Dermis blood vessel endothelial cell (primary cell): ENCODE data around the gene CDH26. TPM values are rescaled to one million over a fixed set of nuclear protein-coding genes. Genes with fewer than 3 reads are reported as not detected.

ENCODE experiments used
- total RNA-seq: library from RNA; depleted of rRNA; stranded (reverse); fragments of >200 nt; gene quantifications from 2 replicates; pipeline ENCODE4 v1.2.3, GENCODE V29; 2014

The CDH26 gene
- total RNA-seq, 1 donor from 2014 or later, result 1.5 TPM

Other genes with a start within 250 kb of the CDH26 start
- 1.7 and 3.1 TPM in 2 replicates for gene SYCP2, start 24.8 kb upstream of the CDH26 start, total RNA-seq
- gene PPP1R3D, start 18.1 kb upstream of the CDH26 start, total RNA-seq, result 10.7 and 10.9 TPM in 2 replicates
- 4.3 TPM in 2 replicates for gene FAM217B, start 18.0 kb upstream of the CDH26 start, total RNA-seq